ENCODE results near the gene FGR. TPM values are rescaled to one million over a fixed set of nuclear protein-coding genes. Genes with fewer than 3 reads are reported as not detected.

FGR gene
- polyA plus RNA-seq, 1 of the 3 experiments (the other 2 are of a cell fraction), result not detected

GRCh38 chr1:27574871-27575831, 59.8 kb downstream of the FGR start (continued):
- TF ChIP-seq IRF3 (IDR thresholded peaks at IDR 0.05; ENCODE audit: low read depth, low read length) (no peak), FOXJ3 (CRISPR knock-in tag; IDR thresholded peaks at IDR 0.05) (no peak), EP300 (IDR thresholded peaks at IDR 0.05; ENCODE audit: borderline replicate concordance in 1 of 2, low read depth in 1 of 2, low read length in 1 of 2) (0 out of 4 replicates have a peak, but pooled peaks of 1 of the 2 experiments have one; percentile 19), RXRA (IDR thresholded peaks at IDR 0.05; ENCODE audit: borderline replicate concordance, low read depth) (no peak), TEAD4 (IDR thresholded peaks at IDR 0.05; ENCODE audit: borderline replicate concordance, insufficient read depth) (peak; percentile 53; the same call in 1 of the 2 replicates), POLR2AphosphoS5 (IDR thresholded peaks at IDR 0.05; ENCODE audit: low read depth, low read length) (no peak), NFIC (IDR thresholded peaks at IDR 0.05; ENCODE audit: borderline replicate concordance) (no peak), ELF1 (IDR thresholded peaks at IDR 0.05) (no peak), PBX3 (IDR thresholded peaks at IDR 0.05) (peak; percentile 50)
- TF ChIP-seq, protein P1, sequence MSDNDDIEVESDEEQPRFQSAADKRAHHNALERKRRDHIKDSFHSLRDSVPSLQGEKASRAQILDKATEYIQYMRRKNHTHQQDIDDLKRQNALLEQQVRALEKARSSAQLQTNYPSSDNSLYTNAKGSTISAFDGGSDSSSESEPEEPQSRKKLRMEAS (IDR thresholded peaks at IDR 0.05; ENCODE audit: low read depth), result peak; percentile 78

- Histone ChIP-seq H3K36me3 (replicated peaks in 1 of 2; ENCODE audit: control insufficient read depth in 1 of 2, insufficient read depth in 2 of 2, low read length in 1 of 2) (no peaks in the 10 kb centered on the region), H3K9me3 (no peaks in the 10 kb centered on the region), H3K4me2 (no peak overlapping the region; the same call in 1 of the 2 replicates), H3K9me2 (no peaks in the 10 kb centered on the region), H4K20me1 (ENCODE audit: insufficient read depth) (peaks cover 70% of the 10 kb centered on the region), H3K27ac (ENCODE audit: low read depth in 2 of 2, low read length in 1 of 2) (no peak overlapping the region), H3K79me2 (ENCODE audit: insufficient read depth) (peaks cover 71% of the 10 kb centered on the region; the same call in 1 of the 2 replicates), H3K4me1 (ENCODE audit: control insufficient read depth in 1 of 2, insufficient read depth in 2 of 2, low read depth in 1 of 2, low read length in 1 of 2) (peaks cover 50 to 62% of the 10 kb centered on the region in 2 experiments; a peak in 3 of 4 replicates), H3K4me3 (ENCODE audit: low read depth in 2 of 2, low read length in 1 of 2) (no peak overlapping the region), H3K9ac (no peak overlapping the region), H3K27me3 (ENCODE audit: insufficient read depth) (no peaks in the 10 kb centered on the region), H3F3A (replicated peaks; ENCODE audit: insufficient read depth) (peaks cover 6% of the 10 kb centered on the region), H2AFZ (ENCODE audit: low read depth) (no peak overlapping the region)
- DNase-seq, result no peak
- no peak for TF ChIP-seq SIN3A (IDR thresholded peaks at IDR 0.05; ENCODE audit: borderline replicate concordance, low read depth, low read length)
- TF ChIP-seq GATA2 (CRISPR knock-in tag; IDR thresholded peaks at IDR 0.05), result no peak
- TF ChIP-seq JUND (IDR thresholded peaks at IDR 0.05), result no peak
- no peak for TF ChIP-seq EP300 (IDR thresholded peaks at IDR 0.05; ENCODE audit: borderline replicate concordance in 1 of 2, low read depth in 1 of 2, low read length in 1 of 2)
- TF ChIP-seq POLR2AphosphoS5 (IDR thresholded peaks at IDR 0.05; ENCODE audit: low read depth, low read length), result no peak
- no peak for TF ChIP-seq NRF1 (IDR thresholded peaks at IDR 0.05; ENCODE audit: low read depth, low read length)
- TF ChIP-seq USF2 (IDR thresholded peaks at IDR 0.05; ENCODE audit: borderline replicate concordance, low read depth, low read length), result no peak
- no peak for TF ChIP-seq RAD21 (IDR thresholded peaks at IDR 0.05; ENCODE audit: low read length)
- no peak for TF ChIP-seq FOSL2 (IDR thresholded peaks at IDR 0.05; ENCODE audit: borderline replicate concordance, low read depth)
- TF ChIP-seq IRF3 (IDR thresholded peaks at IDR 0.05; ENCODE audit: low read depth, low read length), result no peak
- TF ChIP-seq RCOR1 (IDR thresholded peaks at IDR 0.05; ENCODE audit: low read length), result no peak
- no peak for TF ChIP-seq TCF12 (IDR thresholded peaks at IDR 0.05)
- TF ChIP-seq FOXM1 (IDR thresholded peaks at IDR 0.05; ENCODE audit: low read depth), result no peak
- no peak for TF ChIP-seq RFX5 (IDR thresholded peaks at IDR 0.05; ENCODE audit: low read length)
- TF ChIP-seq EZH2phosphoT487 (IDR thresholded peaks at IDR 0.05; ENCODE audit: borderline replicate concordance, low read depth), result no peak
- no peak for TF ChIP-seq YY1 (IDR thresholded peaks at IDR 0.05; ENCODE audit: low read depth)
- ChIA-PET POLR2A (no interaction called here), CTCF (interaction anchor here (0.8 to 24.8 kb wide), 5 partner anchors 10 to 29 kb away, joined by 4 to 603 read pairs (median 4); partner anchors contain the start of gene AHDC1)
- WGBS (ENCODE audit: low lambda C conversion rate), result 90% methylated on average over 6 of the region's 8 CpGs
These were observed 60.8 kb downstream of the FGR start for GRCh38 chr1:27574001-27574781.
